GM19452 (cell line): ENCODE data around the gene SEPTIN12.

Experiments
- ATAC-seq: cut with Tn5 transposase; IDR thresholded peaks from one replicate; pipeline ENCODE4 v1.9.1; 2021; ENCODE audit not compliant: unreplicated experiment

SEPTIN12 gene

DNA sequence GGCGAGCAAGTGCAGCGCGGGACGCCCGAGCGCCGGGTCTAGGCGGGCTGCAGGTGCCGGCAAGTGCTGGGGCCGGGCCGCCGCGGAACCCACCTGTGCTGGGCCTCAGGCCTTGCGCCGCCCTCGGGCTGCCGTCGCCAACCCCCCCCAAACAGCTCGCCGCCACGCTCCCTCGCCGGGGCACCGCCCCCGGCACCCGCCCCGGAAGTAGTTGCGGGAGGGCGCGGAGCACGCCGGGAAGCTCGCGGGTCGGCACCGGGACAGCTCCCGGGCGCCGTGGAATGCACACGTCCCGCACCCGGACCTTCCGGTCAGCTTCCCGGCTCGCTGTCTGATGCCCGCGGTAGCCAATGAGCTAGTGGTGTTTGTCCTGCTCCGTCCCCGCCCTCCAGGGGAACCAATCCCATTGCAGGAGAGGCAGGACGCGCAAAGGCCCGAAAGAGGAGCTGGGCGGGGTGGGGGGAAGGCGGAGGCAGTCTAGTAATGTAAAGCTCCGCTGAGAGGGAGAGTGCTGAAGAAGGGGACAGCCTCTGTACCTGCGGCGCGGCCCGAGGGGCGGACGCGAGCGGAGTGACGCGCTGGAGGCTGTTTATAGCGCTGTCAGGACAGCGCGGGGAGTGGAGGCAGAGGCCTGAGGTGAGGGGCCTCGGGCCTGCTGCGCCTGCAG lies 53.9 kb downstream of the SEPTIN12 start, which contains the start of the genes ANKS3 and DNAAF8:
Gene ANKS3 (minus strand): TSS at position 209 of the 667 bp plus-strand sequence. CDS start 4,122 bp downstream, outside the sequence.
Gene DNAAF8 (plus strand): TSS at position 475 of the 667 bp plus-strand sequence. CDS start 1,978 bp downstream, outside the sequence.
- peak; percentile 73 for ATAC-seq

DNA sequence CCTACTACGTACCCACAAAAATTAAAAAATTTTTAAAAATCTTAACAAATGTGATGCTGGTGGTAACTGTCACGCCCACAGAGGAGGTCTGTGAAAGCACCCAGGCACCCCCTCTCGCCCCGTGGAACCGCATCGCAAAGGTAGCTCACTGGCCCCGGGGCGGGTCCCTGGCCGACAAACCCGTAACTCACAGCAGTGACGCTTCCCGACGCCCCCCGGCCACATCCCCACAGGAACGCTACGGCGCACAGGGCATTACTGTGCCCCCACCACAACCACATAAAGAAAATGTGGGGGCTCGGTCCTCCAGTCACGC lies 54.4 kb downstream of the SEPTIN12 start:
- no peak for ATAC-seq

DNA sequence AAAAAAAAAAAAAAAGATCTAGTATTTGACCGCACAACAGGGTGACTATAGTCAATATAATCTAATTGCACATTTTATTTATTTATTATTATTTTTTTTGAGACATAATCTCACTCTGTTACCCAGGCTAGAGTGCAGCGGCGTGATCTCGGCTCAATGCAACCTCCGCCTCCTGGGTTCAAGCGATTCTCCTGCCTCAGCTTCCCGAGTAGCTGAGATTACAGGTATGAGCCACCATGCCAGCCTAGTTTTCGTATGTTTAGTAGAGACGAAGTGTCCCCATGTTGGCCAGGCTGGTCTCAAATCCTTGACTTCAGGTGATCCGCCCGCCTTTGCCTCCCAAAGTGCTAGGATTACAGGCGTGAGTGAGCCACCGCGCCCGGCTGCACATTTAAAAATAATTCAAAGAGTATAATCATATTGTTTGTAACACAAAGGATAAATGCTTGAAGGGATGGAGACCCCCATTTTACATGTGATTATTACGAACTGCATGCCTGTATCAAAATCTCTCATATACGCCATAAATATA lies 54.9 kb downstream of the SEPTIN12 start:
- no peak for ATAC-seq

DNA sequence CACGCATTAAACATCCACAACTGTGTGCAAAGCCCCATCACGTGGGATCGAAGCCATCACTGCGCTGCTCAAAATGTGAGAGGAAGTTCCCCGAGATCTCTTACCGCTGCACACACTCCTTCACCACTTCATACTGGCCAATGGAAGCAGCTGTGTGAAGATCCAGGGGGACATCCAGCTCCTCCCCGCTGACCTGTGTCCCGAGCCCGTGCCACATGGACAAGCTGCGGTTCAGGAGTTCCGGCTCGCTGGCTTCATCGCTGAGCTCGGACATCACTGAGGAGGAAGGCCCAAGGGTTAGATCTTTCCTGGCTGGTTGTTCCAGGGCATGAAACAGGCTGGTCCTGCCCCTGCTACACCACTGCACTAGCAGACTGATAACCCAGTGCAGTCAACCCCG lies 58.3 kb downstream of the SEPTIN12 start:
- no peak for ATAC-seq

DNA sequence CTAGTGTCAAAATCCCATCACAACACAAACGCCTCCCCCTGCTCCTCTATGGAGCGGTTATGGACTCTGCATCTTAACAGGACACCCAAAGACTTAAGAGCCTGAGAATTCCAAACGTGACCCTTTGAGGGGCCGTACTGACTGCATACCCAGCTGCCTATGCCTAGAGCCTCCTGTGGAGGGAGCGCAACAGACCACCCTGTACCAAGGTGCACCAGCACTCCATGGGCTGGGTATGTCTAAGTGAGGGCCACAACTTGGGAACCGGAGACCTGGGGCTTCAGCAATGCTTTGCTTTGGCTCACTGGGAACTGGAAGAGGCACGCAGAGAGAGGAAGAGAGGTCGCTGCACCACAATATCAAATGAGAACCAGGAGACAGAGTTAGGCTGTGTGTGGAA lies 59.5 kb downstream of the SEPTIN12 start:
- no peak for ATAC-seq
